ENCODE data around the gene NR4A3.

- TF ChIP-seq, protein P1, sequence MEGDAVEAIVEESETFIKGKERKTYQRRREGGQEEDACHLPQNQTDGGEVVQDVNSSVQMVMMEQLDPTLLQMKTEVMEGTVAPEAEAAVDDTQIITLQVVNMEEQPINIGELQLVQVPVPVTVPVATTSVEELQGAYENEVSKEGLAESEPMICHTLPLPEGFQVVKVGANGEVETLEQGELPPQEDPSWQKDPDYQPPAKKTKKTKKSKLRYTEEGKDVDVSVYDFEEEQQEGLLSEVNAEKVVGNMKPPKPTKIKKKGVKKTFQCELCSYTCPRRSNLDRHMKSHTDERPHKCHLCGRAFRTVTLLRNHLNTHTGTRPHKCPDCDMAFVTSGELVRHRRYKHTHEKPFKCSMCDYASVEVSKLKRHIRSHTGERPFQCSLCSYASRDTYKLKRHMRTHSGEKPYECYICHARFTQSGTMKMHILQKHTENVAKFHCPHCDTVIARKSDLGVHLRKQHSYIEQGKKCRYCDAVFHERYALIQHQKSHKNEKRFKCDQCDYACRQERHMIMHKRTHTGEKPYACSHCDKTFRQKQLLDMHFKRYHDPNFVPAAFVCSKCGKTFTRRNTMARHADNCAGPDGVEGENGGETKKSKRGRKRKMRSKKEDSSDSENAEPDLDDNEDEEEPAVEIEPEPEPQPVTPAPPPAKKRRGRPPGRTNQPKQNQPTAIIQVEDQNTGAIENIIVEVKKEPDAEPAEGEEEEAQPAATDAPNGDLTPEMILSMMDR (IDR thresholded peaks at IDR 0.05), result no peak
- no peak for TF ChIP-seq POLR2A (IDR thresholded peaks at IDR 0.05)
Observed at GRCh38 chr9:99809586-99810319, 11.9 kb upstream of the NR4A3 start.

Data from lower leg skin (tissue), 3 donors.